Measurements from ENCODE around the gene PLD2.

GRCh38 chr17:4815043-4815675, 8.2 kb downstream of the PLD2 start:
- TF ChIP-seq POLR2AphosphoS5 (IDR thresholded peaks at IDR 0.05; ENCODE audit: borderline replicate concordance, low read depth, low read length) (no peak), EZH2 (IDR thresholded peaks at IDR 0.05) (no peak)

Data from SK-N-MC (cell line).